Thyroid gland (tissue), 4 donors: ENCODE results near the gene PODNL1.
"Not testable (repeated sequence)": the region's sequence is repeated elsewhere in the genome, so short reads cannot be mapped to it uniquely, and the experiment has no call there.

Source experiments
- POLR2A ChIP-seq, 2 donors: fragments of 450-650 bp; IDR thresholded peaks; one replicate each; pipeline ENCODE4 v1.6.1; 2017; ENCODE audit warnings: antibody characterized with exemption in 2 of 2, mild to moderate bottlenecking in 2 of 2, moderate library complexity in 1 of 2
- TF ChIP-seq, protein P1 (sequence below), 6 experiments: fragments of 200-600 bp in 3 of 6; fragments of 450-650 bp in 3 of 6; sonication (generic) in 3 of 6; IDR thresholded peaks; one replicate each; pipeline ENCODE4 v1.5.1; 2016 to 2019; ENCODE audit warnings: antibody characterized with exemption in 6 of 6, mild to moderate bottlenecking in 2 of 6, inconsistent platforms in 1 of 6, moderate library complexity in 1 of 6

DNA sequence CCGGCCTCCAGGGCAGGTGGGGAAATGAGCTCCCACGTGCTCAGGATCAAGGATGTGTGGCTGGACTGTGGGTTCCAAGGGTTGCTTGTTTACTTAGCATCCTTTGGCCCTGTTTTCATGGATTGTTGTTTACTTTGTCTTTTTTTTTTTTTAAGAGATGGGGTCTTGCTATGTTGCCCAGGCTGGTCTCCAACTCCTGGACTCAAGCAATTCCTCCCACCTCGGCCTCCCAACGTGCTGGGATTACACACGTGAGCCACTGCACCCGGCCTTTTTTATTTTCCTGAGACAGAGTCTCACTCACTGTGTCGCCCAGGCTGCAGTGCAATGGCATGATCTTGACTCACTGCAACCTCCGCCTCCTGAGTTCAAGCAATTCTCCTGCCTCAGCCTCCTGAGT, 29.0 kb upstream of the PODNL1 start:
- TF ChIP-seq, protein P1, sequence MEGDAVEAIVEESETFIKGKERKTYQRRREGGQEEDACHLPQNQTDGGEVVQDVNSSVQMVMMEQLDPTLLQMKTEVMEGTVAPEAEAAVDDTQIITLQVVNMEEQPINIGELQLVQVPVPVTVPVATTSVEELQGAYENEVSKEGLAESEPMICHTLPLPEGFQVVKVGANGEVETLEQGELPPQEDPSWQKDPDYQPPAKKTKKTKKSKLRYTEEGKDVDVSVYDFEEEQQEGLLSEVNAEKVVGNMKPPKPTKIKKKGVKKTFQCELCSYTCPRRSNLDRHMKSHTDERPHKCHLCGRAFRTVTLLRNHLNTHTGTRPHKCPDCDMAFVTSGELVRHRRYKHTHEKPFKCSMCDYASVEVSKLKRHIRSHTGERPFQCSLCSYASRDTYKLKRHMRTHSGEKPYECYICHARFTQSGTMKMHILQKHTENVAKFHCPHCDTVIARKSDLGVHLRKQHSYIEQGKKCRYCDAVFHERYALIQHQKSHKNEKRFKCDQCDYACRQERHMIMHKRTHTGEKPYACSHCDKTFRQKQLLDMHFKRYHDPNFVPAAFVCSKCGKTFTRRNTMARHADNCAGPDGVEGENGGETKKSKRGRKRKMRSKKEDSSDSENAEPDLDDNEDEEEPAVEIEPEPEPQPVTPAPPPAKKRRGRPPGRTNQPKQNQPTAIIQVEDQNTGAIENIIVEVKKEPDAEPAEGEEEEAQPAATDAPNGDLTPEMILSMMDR (IDR thresholded peaks at IDR 0.05), result not testable (repeated sequence)
- not testable (repeated sequence) for TF ChIP-seq POLR2A (IDR thresholded peaks at IDR 0.05)
